SK-N-SH treated with all-trans-retinoic acid at 6 μM for 48 hours (cell line): ENCODE results near the gene TTC13.

Source experiments
- ARNTL ChIP-seq: fragments of 450-650 bp; formaldehyde crosslinking; IDR thresholded peaks from 2 replicates; pipeline ENCODE4 v1.5.0; 2020; ENCODE audit warnings: low read depth, mild to moderate bottlenecking, moderate library complexity, borderline replicate concordance
- BACH2 ChIP-seq: fragments of 250-450 bp; sonication (Bioruptor Pico); IDR thresholded peaks from 2 replicates; pipeline ENCODE4 v1.9.0; 2021; ENCODE audit warnings: mild to moderate bottlenecking, borderline replicate concordance
- RARB ChIP-seq: fragments of 250-450 bp; sonication (Bioruptor Pico); IDR thresholded peaks from 2 replicates; pipeline ENCODE4 v1.8.0; 2021; ENCODE audit warnings: mild to moderate bottlenecking, moderate library complexity
- SNAI2 ChIP-seq: fragments of 250-450 bp; sonication (Bioruptor Pico); IDR thresholded peaks from 2 replicates; pipeline ENCODE4 v1.5.0; 2020; ENCODE audit warnings: mild to moderate bottlenecking, moderate library complexity
- TF ChIP-seq, protein P1 (sequence below): fragments of 250-450 bp; sonication (Bioruptor Pico); IDR thresholded peaks from 2 replicates; pipeline ENCODE4 v1.8.0; 2020; ENCODE audit warnings: mild to moderate bottlenecking, moderate library complexity, borderline replicate concordance
- TF ChIP-seq, protein P2 (sequence below): fragments of 250-450 bp; sonication (Bioruptor Pico); IDR thresholded peaks from 2 replicates; pipeline ENCODE4 v1.5.1; 2020; ENCODE audit warnings: low read depth, mild to moderate bottlenecking, moderate library complexity

DNA sequence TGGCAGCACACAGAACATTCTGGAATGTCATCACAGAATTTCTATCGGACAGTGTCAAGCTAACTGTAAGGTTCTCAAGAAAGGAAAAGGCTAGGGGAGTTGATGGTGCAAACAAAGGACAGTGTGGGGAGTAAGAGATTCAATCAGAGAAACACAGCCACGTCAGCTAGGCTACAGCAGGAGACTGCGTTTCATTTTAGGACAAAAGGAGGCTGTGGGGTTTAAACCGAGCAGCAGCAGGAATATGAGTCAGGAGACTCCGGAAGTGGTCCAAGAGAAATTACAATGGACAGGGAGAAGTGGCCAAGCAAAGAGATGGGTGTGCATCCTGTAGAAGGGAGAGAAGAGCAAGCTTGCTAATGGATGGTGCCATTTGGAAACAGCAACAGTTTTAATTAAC is 72.9 kb downstream of the TTC13 start:
- TF ChIP-seq, protein P1, sequence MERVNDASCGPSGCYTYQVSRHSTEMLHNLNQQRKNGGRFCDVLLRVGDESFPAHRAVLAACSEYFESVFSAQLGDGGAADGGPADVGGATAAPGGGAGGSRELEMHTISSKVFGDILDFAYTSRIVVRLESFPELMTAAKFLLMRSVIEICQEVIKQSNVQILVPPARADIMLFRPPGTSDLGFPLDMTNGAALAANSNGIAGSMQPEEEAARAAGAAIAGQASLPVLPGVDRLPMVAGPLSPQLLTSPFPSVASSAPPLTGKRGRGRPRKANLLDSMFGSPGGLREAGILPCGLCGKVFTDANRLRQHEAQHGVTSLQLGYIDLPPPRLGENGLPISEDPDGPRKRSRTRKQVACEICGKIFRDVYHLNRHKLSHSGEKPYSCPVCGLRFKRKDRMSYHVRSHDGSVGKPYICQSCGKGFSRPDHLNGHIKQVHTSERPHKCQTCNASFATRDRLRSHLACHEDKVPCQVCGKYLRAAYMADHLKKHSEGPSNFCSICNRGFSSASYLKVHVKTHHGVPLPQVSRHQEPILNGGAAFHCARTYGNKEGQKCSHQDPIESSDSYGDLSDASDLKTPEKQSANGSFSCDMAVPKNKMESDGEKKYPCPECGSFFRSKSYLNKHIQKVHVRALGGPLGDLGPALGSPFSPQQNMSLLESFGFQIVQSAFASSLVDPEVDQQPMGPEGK (CRISPR knock-in tag): no peak
- TF ChIP-seq RARB (CRISPR knock-in tag) (no peak), SNAI2 (no peak), ARNTL (no peak), BACH2 (CRISPR knock-in tag) (no peak)
- TF ChIP-seq, protein P2, sequence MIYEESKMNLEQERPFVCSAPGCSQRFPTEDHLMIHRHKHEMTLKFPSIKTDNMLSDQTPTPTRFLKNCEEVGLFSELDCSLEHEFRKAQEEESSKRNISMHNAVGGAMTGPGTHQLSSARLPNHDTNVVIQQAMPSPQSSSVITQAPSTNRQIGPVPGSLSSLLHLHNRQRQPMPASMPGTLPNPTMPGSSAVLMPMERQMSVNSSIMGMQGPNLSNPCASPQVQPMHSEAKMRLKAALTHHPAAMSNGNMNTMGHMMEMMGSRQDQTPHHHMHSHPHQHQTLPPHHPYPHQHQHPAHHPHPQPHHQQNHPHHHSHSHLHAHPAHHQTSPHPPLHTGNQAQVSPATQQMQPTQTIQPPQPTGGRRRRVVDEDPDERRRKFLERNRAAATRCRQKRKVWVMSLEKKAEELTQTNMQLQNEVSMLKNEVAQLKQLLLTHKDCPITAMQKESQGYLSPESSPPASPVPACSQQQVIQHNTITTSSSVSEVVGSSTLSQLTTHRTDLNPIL (CRISPR knock-in tag): no peak
